Astrocyte (in vitro differentiated cells and primary cell): ENCODE results near the gene KCNMA1. TPM values are rescaled to one million over a fixed set of nuclear protein-coding genes. Genes with fewer than 3 reads are reported as not detected.

ENCODE experiments used
- DNase-seq: peaks from one replicate; pipeline ENCODE4 v3.0.0-alpha.2; 2010; ENCODE audit warnings: low read depth
- FAIRE-seq: peaks from 2 replicates; lab custom pipeline; 2011; peaks lifted over from hg19 to GRCh38; lab: Jason Lieb, UNC
- H2AFZ ChIP-seq: 2 replicates; pipeline ENCODE4 v1.6.0; 2012; ENCODE audit warnings: low read depth, low read length, inconsistent platforms
- H3K27ac ChIP-seq: 2 replicates; pipeline ENCODE4 v1.5.1; 2011; ENCODE audit warnings: low read depth, low read length, inconsistent platforms
- H3K27me3 ChIP-seq: 2 replicates; pipeline ENCODE4 v1.6.0; 2011; ENCODE audit warnings: low read length, inconsistent platforms; ENCODE audit not compliant: insufficient read depth
- H3K36me3 ChIP-seq: 2 replicates; pipeline ENCODE4 v1.5.1; 2011; ENCODE audit warnings: low read length, inconsistent platforms; ENCODE audit not compliant: insufficient read depth
- H3K4me1 ChIP-seq: 2 replicates; pipeline ENCODE4 v1.5.1; 2011; ENCODE audit warnings: low read length, inconsistent platforms; ENCODE audit not compliant: insufficient read depth
- H3K4me2 ChIP-seq: 2 replicates; pipeline ENCODE4 v1.6.0; 2012; ENCODE audit warnings: low read length, inconsistent platforms
- H3K4me3 ChIP-seq: 2 replicates; pipeline ENCODE4 v1.5.1; 2011; ENCODE audit warnings: low read depth, mild to moderate bottlenecking, low read length, inconsistent platforms; ENCODE audit not compliant: insufficient read depth
- H3K79me2 ChIP-seq: 2 replicates; pipeline ENCODE4 v1.6.0; 2012; ENCODE audit warnings: mild to moderate bottlenecking, low read length, inconsistent platforms; ENCODE audit not compliant: insufficient read depth
- H3K9ac ChIP-seq: 2 replicates; pipeline ENCODE4 v1.6.0; 2012; ENCODE audit warnings: mild to moderate bottlenecking, low read length, inconsistent platforms
- H3K9me3 ChIP-seq: 2 replicates; pipeline ENCODE4 v1.5.1; 2012; ENCODE audit warnings: low read depth, mild to moderate bottlenecking, low read length, inconsistent platforms; ENCODE audit not compliant: insufficient read depth
- H4K20me1 ChIP-seq: 2 replicates; pipeline ENCODE4 v1.6.0; 2012; ENCODE audit warnings: low read length, inconsistent platforms; ENCODE audit not compliant: insufficient read depth
- H3K27ac Mint-ChIP-seq: one replicate; pipeline ENCODE4 v1.8.0; 2021; ENCODE audit warnings: mild to moderate bottlenecking, mixed read lengths; ENCODE audit not compliant: unreplicated experiment
- H3K27me3 Mint-ChIP-seq: one replicate; pipeline ENCODE4 v1.8.0; 2021; ENCODE audit warnings: low read depth, mixed read lengths; ENCODE audit not compliant: unreplicated experiment
- H3K36me3 Mint-ChIP-seq: one replicate; pipeline ENCODE4 v1.8.0; 2021; ENCODE audit warnings: low read depth, mixed read lengths; ENCODE audit not compliant: unreplicated experiment
- H3K4me1 Mint-ChIP-seq: one replicate; pipeline ENCODE4 v1.8.0; 2021; ENCODE audit warnings: low read depth, mixed read lengths; ENCODE audit not compliant: unreplicated experiment
- H3K4me3 Mint-ChIP-seq: one replicate; pipeline ENCODE4 v1.8.0; 2021; ENCODE audit warnings: mild to moderate bottlenecking, moderate library complexity, mixed read lengths; ENCODE audit not compliant: unreplicated experiment
- H3K9me3 Mint-ChIP-seq: one replicate; pipeline ENCODE4 v1.8.0; 2021; ENCODE audit warnings: mild to moderate bottlenecking, mixed read lengths; ENCODE audit not compliant: unreplicated experiment
- CTCF ChIP-seq: IDR thresholded peaks from 2 replicates; pipeline ENCODE4 v1.5.1; 2011; ENCODE audit warnings: low read depth, mild to moderate bottlenecking, inconsistent platforms, low read length, moderate library complexity; ENCODE audit not compliant: insufficient read depth
- EZH2 ChIP-seq: IDR thresholded peaks from 2 replicates; pipeline ENCODE4 v1.6.1; 2012; ENCODE audit warnings: mild to moderate bottlenecking, low read length, inconsistent platforms; ENCODE audit not compliant: insufficient read depth
- total RNA-seq: library from RNA; stranded (reverse); gene quantifications from 2 replicates; pipeline ENCODE4 v1.2.1, GENCODE V29; 2021

KCNMA1 gene
- total RNA-seq, 1 donor from 2014 or later = 45.8 TPM

GRCh38 chr10:76879116-76879913 lies 758.3 kb downstream of the KCNMA1 start:
- DNase-seq (no peak), FAIRE-seq (no peak)
- no peaks in the 10 kb centered on the region for H3K27me3 Mint-ChIP-seq
- no peaks in the 10 kb centered on the region for H3K36me3 Mint-ChIP-seq
- H3K4me2 ChIP-seq = no peak overlapping the region
- no peaks in the 10 kb centered on the region for H3K79me2 ChIP-seq
- H3K9ac ChIP-seq = no peak overlapping the region
- H3K4me1 Mint-ChIP-seq = peaks cover 12% of the 10 kb centered on the region
- no peak overlapping the region for H3K4me3 Mint-ChIP-seq
- no peak overlapping the region for H2AFZ ChIP-seq
- no peaks in the 10 kb centered on the region for H3K9me3 ChIP-seq
- H3K4me1 ChIP-seq = no peaks in the 10 kb centered on the region
- H3K27me3 ChIP-seq = no peaks in the 10 kb centered on the region
- no peaks in the 10 kb centered on the region for H3K9me3 Mint-ChIP-seq
- H3K27ac Mint-ChIP-seq = no peak overlapping the region
- H4K20me1 ChIP-seq = no peaks in the 10 kb centered on the region
- no peak for TF ChIP-seq EZH2
- no peak for TF ChIP-seq CTCF
- no peak overlapping the region for H3K27ac ChIP-seq
- H3K4me3 ChIP-seq = no peak overlapping the region
- H3K36me3 ChIP-seq = no peaks in the 10 kb centered on the region

GRCh38 chr10:76878514-76878913 lies 759.1 kb downstream of the KCNMA1 start:
- Histone ChIP-seq H3K4me1 (no peaks in the 10 kb centered on the region), H3K27me3 (no peaks in the 10 kb centered on the region), H2AFZ (no peak overlapping the region), H4K20me1 (no peaks in the 10 kb centered on the region), H3K4me3 (no peak overlapping the region), H3K4me2 (no peak overlapping the region), H3K27ac (no peak overlapping the region), H3K79me2 (no peaks in the 10 kb centered on the region), H3K36me3 (no peaks in the 10 kb centered on the region), H3K9me3 (no peaks in the 10 kb centered on the region), H3K9ac (no peak overlapping the region)
- Mint-ChIP-seq H3K4me3 (no peak overlapping the region), H3K4me1 (peaks cover 12% of the 10 kb centered on the region), H3K36me3 (no peaks in the 10 kb centered on the region), H3K9me3 (no peaks in the 10 kb centered on the region), H3K27me3 (no peaks in the 10 kb centered on the region), H3K27ac (no peak overlapping the region)
- TF ChIP-seq EZH2 = no peak
- TF ChIP-seq CTCF = no peak
- DNase-seq (no peak), FAIRE-seq (no peak)

GRCh38 chr10:76874896-76875295 lies 762.7 kb downstream of the KCNMA1 start:
- Mint-ChIP-seq H3K27me3 (peaks cover 3% of the 10 kb centered on the region), H3K4me1 (no peaks in the 10 kb centered on the region), H3K36me3 (no peaks in the 10 kb centered on the region), H3K4me3 (no peak overlapping the region), H3K27ac (no peak overlapping the region), H3K9me3 (peaks cover 2% of the 10 kb centered on the region)
- no peak overlapping the region for H2AFZ ChIP-seq
- no peak overlapping the region for H3K9ac ChIP-seq
- no peaks in the 10 kb centered on the region for H3K79me2 ChIP-seq
- no peaks in the 10 kb centered on the region for H3K27me3 ChIP-seq
- no peaks in the 10 kb centered on the region for H3K4me1 ChIP-seq
- TF ChIP-seq CTCF (no peak), EZH2 (no peak)
- no peak overlapping the region for H3K4me3 ChIP-seq
- no peak for FAIRE-seq
- H4K20me1 ChIP-seq = no peaks in the 10 kb centered on the region
- no peak overlapping the region for H3K27ac ChIP-seq
- H3K9me3 ChIP-seq = no peaks in the 10 kb centered on the region
- H3K36me3 ChIP-seq = no peaks in the 10 kb centered on the region
- H3K4me2 ChIP-seq = no peak overlapping the region
- DNase-seq = no peak
